Fibroblast of villous mesenchyme (primary cell): Measurements from ENCODE around the gene NKIRAS2. TPM values are rescaled to one million over a fixed set of nuclear protein-coding genes. Genes with fewer than 3 reads are reported as not detected.

Experiments used
- DNase-seq: peaks from one replicate; pipeline ENCODE4 v3.0.0-alpha.2; 2010; ENCODE audit warnings: low read depth
- H3K4me3 ChIP-seq: 2 replicates; pipeline ENCODE4 v1.5.1; 2011; ENCODE audit warnings: low read depth, mild to moderate bottlenecking, low read length
- total RNA-seq: library from RNA; depleted of rRNA; stranded (reverse); fragments of >200 nt; gene quantifications from 2 replicates; pipeline ENCODE4 v1.2.3, GENCODE V29; 2012
- TF ChIP-seq, protein P1 (sequence below): IDR thresholded peaks from 2 replicates; pipeline ENCODE4 v1.5.1; 2012; ENCODE audit warnings: low read depth, mild to moderate bottlenecking, low read length; ENCODE audit not compliant: insufficient read depth

Gene NKIRAS2
- total RNA-seq, 1 donor: 35.8 TPM

DNA sequence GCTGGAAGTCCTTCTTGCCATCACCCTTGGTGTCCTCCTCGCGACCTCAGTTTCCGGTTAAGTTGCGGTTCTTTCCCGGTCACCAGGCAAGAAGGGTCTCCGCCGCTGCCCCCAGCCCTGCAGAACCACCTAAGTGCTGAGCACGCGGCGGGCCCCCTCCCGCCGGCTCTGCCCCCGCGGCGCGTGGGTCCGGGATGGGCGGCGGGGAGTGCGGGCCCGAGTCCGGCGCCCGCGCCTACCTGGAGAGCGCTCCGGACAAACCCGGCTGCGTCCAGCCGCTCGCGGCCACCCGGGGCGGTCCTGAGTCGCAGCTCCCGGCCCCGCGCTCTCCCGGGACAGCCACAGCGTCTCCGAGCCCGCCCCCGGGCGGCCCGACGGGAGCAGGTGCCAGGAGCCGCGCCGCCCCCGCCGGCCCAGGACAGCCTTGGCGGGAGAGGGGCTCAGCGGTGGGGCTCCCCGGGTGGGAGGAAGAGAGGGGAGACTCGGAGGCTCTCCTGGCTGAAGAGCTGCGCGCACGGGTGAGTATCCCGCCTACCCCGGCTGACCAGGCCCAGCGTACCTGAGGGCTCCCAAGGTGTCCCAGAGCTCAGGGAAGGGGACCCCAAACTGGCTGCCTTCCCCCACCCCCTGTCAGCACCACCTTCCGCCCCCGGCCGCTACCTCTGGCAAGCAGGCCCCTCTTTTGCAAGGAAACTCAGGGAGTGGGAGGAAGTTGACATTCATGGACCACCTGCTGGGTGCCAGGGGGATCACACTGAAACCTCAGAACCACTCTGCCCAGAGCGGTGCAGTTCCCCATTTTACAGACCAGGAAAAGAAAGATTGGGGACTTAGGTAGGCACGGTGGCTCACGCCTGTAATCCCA is 52.7 kb downstream of the NKIRAS2 start:
- no peak overlapping the region for H3K4me3 ChIP-seq
- TF ChIP-seq, protein P1, sequence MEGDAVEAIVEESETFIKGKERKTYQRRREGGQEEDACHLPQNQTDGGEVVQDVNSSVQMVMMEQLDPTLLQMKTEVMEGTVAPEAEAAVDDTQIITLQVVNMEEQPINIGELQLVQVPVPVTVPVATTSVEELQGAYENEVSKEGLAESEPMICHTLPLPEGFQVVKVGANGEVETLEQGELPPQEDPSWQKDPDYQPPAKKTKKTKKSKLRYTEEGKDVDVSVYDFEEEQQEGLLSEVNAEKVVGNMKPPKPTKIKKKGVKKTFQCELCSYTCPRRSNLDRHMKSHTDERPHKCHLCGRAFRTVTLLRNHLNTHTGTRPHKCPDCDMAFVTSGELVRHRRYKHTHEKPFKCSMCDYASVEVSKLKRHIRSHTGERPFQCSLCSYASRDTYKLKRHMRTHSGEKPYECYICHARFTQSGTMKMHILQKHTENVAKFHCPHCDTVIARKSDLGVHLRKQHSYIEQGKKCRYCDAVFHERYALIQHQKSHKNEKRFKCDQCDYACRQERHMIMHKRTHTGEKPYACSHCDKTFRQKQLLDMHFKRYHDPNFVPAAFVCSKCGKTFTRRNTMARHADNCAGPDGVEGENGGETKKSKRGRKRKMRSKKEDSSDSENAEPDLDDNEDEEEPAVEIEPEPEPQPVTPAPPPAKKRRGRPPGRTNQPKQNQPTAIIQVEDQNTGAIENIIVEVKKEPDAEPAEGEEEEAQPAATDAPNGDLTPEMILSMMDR: no peak
- DNase-seq: no peak

Other genes with a start within 250 kb of the NKIRAS2 start
- gene JUP, start 233.4 kb upstream of the NKIRAS2 start, total RNA-seq: 29.8 and 83.8 TPM in 2 replicates
- 88.1 and 92.4 TPM in 2 replicates for gene P3H4, start 208.1 kb upstream of the NKIRAS2 start, total RNA-seq
- gene FKBP10, start 207.1 kb upstream of the NKIRAS2 start, total RNA-seq: 191 and 228 TPM in 2 replicates
- gene NT5C3B, start 183.9 kb upstream of the NKIRAS2 start, total RNA-seq: 58.7 and 60.6 TPM in 2 replicates
- under 0.01 TPM in 2 replicates for gene KLHL10, start 182.3 kb upstream of the NKIRAS2 start, total RNA-seq
- 30.6 and 37.6 TPM in 2 replicates for gene KLHL11, start 154.7 kb upstream of the NKIRAS2 start, total RNA-seq
- 400 and 446 TPM in 2 replicates for gene ACLY, start 101.1 kb upstream of the NKIRAS2 start, total RNA-seq
- gene ODAD4, start 89.5 kb upstream of the NKIRAS2 start, total RNA-seq: 0.43 and 0.64 TPM in 2 replicates
- gene CNP, start 53.3 kb upstream of the NKIRAS2 start, total RNA-seq: 94.6 and 98.6 TPM in 2 replicates
- 63.8 and 80.7 TPM in 2 replicates for gene DNAJC7, start 2.7 kb upstream of the NKIRAS2 start, total RNA-seq
- under 0.01 and 0.32 TPM in 2 replicates for gene C17orf113, start 30.5 kb downstream of the NKIRAS2 start, total RNA-seq
- not detected in 2 replicates for gene ZNF385C, start 78.4 kb downstream of the NKIRAS2 start, total RNA-seq
- 9.0 and 12.1 TPM in 2 replicates for gene DHX58, start 92.6 kb downstream of the NKIRAS2 start, total RNA-seq
- gene KAT2A, start 101.3 kb downstream of the NKIRAS2 start, total RNA-seq: 10.6 and 13.0 TPM in 2 replicates
- gene HSPB9, start 102.7 kb downstream of the NKIRAS2 start, total RNA-seq: not detected in 2 replicates
- 68.0 and 83.3 TPM in 2 replicates for gene RAB5C, start 134.9 kb downstream of the NKIRAS2 start, total RNA-seq
- under 0.01 TPM in 1 of 2 replicates, not detected in the other for gene KCNH4, start 161.1 kb downstream of the NKIRAS2 start, total RNA-seq
- gene HCRT, start 165.4 kb downstream of the NKIRAS2 start, total RNA-seq: not detected in 2 replicates
- gene GHDC, start 174.4 kb downstream of the NKIRAS2 start, total RNA-seq: 14.7 and 20.0 TPM in 2 replicates